ENCODE results near the gene GPR139. TPM values are rescaled to one million over a fixed set of nuclear protein-coding genes. Genes with fewer than 3 reads are reported as not detected.

GPR139 gene
- total and polyA plus RNA-seq, 4 donors, result not detected

- H3K27me3 ChIP-seq (ENCODE audit: control insufficient read depth in 4 of 4, insufficient read depth in 4 of 4, low read length in 3 of 4), result peaks cover 0 to 2% (median 0%) of the 10 kb centered on the region in 4 donors
- WGBS, result 60% methylated on average over 4 of the region's 4 CpGs
Measured at GRCh38 chr16:20075243-20075642, 1.6 kb upstream of the GPR139 start.

More at GRCh38 chr16:20075243-20075642, 1.6 kb upstream of the GPR139 start:
- Histone ChIP-seq H3K4me1 (ENCODE audit: control insufficient read depth in 4 of 4, insufficient read depth in 4 of 4, low read length in 3 of 4) (no peaks in the 10 kb centered on the region), H3K9me3 (ENCODE audit: control insufficient read depth in 4 of 4, low read length in 3 of 4) (no peaks in the 10 kb centered on the region), H3K9ac (ENCODE audit: low read depth in 1 of 2, low read length in 2 of 2) (no peak overlapping the region), H3K36me3 (ENCODE audit: control insufficient read depth in 4 of 4, insufficient read depth in 3 of 4, low read depth in 1 of 4, low read length in 3 of 4) (no peaks in the 10 kb centered on the region), H3K4me3 (ENCODE audit: low read depth in 1 of 3, low read length in 3 of 3) (no peak overlapping the region), H3K27ac (ENCODE audit: low read depth in 1 of 2, low read length in 2 of 2) (no peak overlapping the region)
- TF ChIP-seq REST (IDR thresholded peaks at IDR 0.05), result no peak
- TF ChIP-seq EGR1 (IDR thresholded peaks at IDR 0.05; ENCODE audit: low read depth in 2 of 2), result no peak
- no peak for TF ChIP-seq HNF4G (IDR thresholded peaks at IDR 0.05)
- TF ChIP-seq HNF4A (conservative IDR thresholded peaks at IDR 0.05), result no peak
- no peak for TF ChIP-seq TAF1 (conservative IDR thresholded peaks at IDR 0.05)
- no peak for TF ChIP-seq RAD21 (IDR thresholded peaks at IDR 0.05)
- no peak for TF ChIP-seq FOXA2 (IDR thresholded peaks at IDR 0.05)
- no peak for TF ChIP-seq SP1 (IDR thresholded peaks at IDR 0.05)
- no peak for TF ChIP-seq ATF3 (IDR thresholded peaks at IDR 0.05)
- TF ChIP-seq GABPA (IDR thresholded peaks at IDR 0.05 in 1 of 2, conservative IDR thresholded peaks at IDR 0.05 in 1 of 2), result no peak
- TF ChIP-seq JUND (IDR thresholded peaks at IDR 0.05), result no peak
- TF ChIP-seq RXRA (IDR thresholded peaks at IDR 0.05), result no peak
- no peak for TF ChIP-seq YY1 (IDR thresholded peaks at IDR 0.05)
- TF ChIP-seq MAX (IDR thresholded peaks at IDR 0.05), result no peak
- no peak for TF ChIP-seq ZBTB33 (IDR thresholded peaks at IDR 0.05)
- DNase-seq (ENCODE audit: low spot score), result no peak

Measured in liver (tissue), 9 donors.